HG03103 (cell line): ENCODE measurements around the gene SPATA46.
"Not testable (repeated sequence)": the region's sequence is repeated elsewhere in the genome, so short reads cannot be mapped to it uniquely, and the experiment has no call there.

Experiments used
- ATAC-seq: cut with Tn5 transposase; IDR thresholded peaks from one replicate; pipeline ENCODE4 v1.9.1; 2021; ENCODE audit warnings: low read depth; ENCODE audit not compliant: unreplicated experiment

SPATA46 gene, protein sequence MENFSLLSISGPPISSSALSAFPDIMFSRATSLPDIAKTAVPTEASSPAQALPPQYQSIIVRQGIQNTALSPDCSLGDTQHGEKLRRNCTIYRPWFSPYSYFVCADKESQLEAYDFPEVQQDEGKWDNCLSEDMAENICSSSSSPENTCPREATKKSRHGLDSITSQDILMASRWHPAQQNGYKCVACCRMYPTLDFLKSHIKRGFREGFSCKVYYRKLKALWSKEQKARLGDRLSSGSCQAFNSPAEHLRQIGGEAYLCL

GRCh38 chr1:162376691-162377090 is at the start of gene SPATA46:
TSS of gene SPATA46 (minus strand) at chr1:162376854. CDS start at chr1:162376790, 64 bp downstream.
- ATAC-seq, result no peak

GRCh38 chr1:162422662-162423375 is 46.2 kb upstream of the SPATA46 start:
- ATAC-seq, result no peak

GRCh38 chr1:162421258-162422164 is 44.9 kb upstream of the SPATA46 start:
- ATAC-seq, result no peak

DNA sequence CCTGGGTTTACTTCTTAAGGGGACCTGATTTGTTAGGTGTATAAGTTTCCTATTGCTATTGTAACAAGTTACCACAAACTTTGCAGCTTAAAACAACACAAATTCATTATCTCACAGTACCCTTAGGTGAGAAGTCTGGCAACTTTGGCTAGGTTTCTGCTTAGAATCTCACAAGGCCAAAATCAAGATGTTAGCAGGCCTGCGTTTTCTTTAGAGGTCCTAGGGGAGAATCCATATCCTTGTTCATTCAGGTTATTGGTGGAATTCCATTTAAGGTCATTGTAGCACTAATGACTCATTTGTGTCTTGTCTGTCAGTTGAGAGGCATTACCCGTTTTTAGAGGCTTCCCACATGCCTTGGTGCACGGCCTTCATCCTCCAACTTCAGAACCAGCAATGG is 43.5 kb upstream of the SPATA46 start:
- ATAC-seq, result no peak

- not testable (repeated sequence) for ATAC-seq
Measured at GRCh38 chr1:162419450-162419931, 42.8 kb upstream of the SPATA46 start.

- ATAC-seq, result not testable (repeated sequence)
Measured at GRCh38 chr1:162418584-162418983, 41.9 kb upstream of the SPATA46 start.

DNA sequence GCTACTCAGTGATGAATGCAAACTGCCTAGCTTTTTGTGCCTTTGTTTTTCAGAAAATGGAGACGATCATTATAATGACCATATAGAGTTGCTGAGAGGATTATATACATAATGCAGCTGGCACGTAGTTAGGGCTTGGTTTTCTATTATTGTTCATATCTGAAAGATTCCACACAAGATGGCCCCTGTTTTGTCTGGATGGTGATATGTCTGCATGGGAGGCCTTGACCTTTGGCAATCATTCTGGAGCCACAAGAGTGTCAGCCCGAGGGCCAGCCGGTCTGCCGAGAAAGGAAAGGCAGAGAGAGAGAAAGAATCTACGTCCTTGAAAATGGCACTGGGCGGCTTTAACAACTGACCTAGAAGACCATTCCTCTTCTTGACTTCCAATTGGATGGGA is 41.0 kb upstream of the SPATA46 start:
- no peak for ATAC-seq

GRCh38 chr1:162416909-162417308 is 40.3 kb upstream of the SPATA46 start:
- no peak for ATAC-seq

DNA sequence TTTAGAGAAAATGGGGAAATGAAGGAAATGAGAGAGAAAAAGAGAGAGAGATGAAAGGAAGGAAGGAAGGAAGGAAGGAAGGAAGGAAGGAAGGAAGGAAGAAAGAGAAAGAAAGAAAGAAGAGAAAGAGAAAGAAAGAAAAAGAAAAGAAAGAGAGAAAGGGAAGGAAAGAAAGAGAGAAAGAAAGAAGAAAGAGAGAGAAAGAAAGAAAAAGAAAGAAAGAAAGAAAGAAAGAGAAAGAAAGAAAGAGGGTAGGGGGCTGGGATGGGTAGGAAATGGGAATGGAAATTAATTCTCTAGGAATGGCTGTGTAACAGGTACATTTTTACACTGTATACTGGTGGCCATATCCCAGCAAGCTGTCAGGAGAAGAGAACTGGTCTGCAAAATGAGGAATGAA is 39.6 kb upstream of the SPATA46 start:
- no peak for ATAC-seq

GRCh38 chr1:162412002-162412401 is 35.3 kb upstream of the SPATA46 start, which contains the start of gene SH2D1B:
TSS of gene SH2D1B (minus strand) at chr1:162412136. CDS start at chr1:162412016, 120 bp downstream.
- no peak for ATAC-seq

DNA sequence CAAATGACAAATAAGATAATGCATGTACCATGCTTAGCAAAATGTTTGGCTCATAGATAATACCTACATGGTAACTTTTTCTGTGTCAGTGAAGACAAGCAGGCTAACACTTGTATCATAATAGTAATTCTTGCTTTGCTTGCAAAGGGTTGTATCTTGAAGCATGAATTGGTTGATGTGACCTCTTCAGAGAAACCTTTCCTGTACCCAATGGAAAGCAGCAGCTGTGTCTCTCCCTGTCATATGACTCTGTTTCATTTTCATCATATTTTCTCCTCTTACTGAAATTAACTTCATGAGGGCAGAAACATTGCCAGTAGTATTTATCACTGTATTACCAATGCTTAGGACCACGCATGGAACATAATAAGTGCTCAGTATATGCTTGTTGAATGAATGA is 30.9 kb upstream of the SPATA46 start:
- ATAC-seq, result no peak

DNA sequence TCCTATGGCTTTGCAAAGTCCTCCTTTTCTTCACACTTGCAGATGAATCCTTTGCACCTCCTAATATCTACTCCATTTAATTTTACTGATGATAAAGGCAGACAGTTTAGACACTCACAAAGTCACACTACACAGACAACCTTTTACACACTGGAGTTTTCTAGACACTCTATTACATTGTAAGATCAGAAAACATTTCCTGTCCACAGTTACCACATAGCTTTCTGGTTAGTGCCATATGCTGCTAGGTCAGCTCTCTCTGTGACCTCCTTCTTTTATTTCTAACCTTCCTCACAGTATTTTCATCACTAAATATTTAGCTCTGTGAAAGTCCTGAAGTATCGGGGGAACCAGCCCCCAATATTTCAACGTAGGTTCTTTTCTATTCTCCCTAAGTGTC is 30.2 kb upstream of the SPATA46 start:
- no peak for ATAC-seq

DNA sequence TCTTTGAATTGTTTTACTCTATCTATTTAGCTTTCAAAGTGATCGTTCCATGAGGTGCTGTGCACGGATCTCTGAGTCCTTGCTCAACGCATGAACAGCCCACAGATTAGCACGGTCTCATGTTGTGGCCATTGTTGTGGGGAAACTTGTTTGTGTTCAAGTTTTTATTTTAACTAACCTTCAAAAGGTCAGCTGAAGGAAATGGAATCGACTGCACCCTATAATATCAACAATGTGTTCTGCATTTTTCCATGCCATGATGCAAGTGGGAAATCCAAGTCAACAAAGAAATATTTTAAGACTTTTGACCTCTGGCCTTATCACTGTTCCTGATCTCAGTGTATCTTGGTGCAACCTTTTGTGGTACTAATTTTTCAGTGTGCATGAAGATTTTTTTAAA is 29.1 kb upstream of the SPATA46 start:
- no peak for ATAC-seq

DNA sequence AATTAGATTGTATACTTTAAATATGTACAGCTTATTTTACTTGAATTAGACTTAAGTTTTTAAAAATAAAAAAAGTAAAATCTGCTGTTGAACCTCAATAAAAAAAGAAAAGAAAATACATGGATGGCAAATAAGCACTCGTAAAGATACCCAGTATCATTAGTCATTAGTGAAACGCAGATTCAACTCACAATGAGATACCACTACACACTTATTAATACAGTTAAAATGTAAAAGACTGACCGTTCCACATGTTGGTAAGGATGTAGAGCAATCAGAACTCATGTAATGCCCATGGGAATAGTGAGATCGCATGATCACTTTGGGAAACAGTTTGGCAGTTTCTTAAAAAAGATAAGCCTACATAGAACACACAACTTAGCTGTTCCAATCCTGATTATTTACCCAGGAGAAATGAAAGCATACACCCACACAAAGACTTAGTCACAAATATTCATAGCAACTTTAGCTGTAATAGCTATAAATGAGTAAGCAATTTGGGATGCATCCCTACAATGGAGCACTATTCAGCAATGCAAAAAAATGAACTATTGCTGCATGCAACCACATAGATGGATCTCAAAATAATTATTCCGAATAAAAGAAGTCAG is 28.0 kb upstream of the SPATA46 start:
- ATAC-seq, result no peak

- no peak for ATAC-seq
Measured at GRCh38 chr1:162400790-162401355, 24.2 kb upstream of the SPATA46 start.

DNA sequence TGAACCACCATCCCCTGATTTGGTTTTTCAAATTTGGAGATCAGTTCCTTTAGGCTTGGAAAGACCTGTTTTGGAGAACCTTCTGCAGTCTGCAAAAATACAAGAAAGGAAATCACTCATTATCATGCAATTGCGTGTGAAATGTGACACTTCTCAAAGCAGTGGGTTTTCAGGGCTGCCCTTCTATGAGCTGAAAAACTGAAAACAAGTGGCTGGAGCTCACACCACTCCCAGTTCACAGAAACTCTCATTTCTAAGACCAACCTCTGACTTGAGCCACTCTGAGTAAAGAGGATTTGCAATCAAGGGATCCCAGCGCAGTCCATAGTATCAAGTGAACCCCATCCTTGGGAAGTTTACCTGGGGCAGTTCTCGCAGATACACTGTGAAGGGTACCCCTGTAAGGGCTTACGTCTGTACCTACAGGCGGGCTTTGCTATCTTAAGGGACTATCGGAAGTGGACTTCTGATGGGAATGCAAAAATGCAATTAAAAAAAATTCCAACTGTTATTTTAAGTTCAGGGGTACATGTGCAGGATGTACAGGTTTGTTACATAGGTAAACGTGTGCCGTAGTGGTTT is 22.4 kb upstream of the SPATA46 start:
- no peak for ATAC-seq

GRCh38 chr1:162397943-162398560 is 21.4 kb upstream of the SPATA46 start:
- no peak for ATAC-seq

- no peak for ATAC-seq
Measured at GRCh38 chr1:162397039-162397448, 20.4 kb upstream of the SPATA46 start.

DNA sequence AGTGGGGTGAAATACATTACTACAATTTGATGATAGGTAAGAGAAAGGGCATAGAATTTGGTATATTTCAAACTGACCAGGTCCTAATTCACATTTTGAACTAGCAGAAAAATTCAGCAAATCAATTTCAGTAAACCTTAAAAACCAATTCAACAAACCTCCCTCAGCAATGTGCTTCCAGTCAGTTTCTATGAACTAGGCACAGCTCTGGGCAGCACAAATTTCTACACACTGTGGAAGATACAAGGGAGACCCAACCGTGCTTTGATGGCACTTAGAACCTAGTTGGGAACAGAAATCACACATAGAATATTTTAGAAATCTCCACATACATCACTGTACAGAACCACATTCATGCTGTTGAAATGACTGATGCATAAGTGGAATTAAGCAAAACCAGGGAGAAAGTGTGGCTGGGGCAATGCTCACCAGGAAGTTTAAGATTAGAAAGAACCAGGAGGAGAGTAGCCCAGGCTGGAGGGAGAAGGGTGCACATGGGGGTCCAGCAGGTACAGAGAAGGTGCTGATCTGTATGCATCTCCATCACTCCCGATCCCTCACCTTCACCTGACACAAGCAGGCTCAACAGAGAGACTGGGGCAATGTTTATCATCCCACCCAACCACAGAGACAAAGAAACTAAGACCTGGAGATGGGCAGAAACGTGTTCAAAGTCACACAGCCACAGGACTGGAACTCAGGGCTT is 19.7 kb upstream of the SPATA46 start:
- ATAC-seq, result no peak
